Activated gamma-delta T cell treated with Interleukin-2 at 50 U/mL for 16 hours (primary cell): ENCODE measurements around the gene PSMB5.
"Not testable (repeated sequence)": the region's sequence is repeated elsewhere in the genome, so short reads cannot be mapped to it uniquely, and the experiment has no call there.

Source experiments
- DNase-seq: peaks from one replicate; pipeline ENCODE4 v3.0.0-alpha.2; 2020

PSMB5 gene

GRCh38 chr14:23043145-23043544 lies 8.4 kb upstream of the PSMB5 start:
- DNase-seq, result no peak

GRCh38 chr14:23042162-23042965 lies 7.7 kb upstream of the PSMB5 start, which contains the start of gene PSMB11:
TSS of gene PSMB11 (plus strand) at chr14:23042212. CDS start at chr14:23042226, 14 bp downstream.
- no peak for DNase-seq

DNA sequence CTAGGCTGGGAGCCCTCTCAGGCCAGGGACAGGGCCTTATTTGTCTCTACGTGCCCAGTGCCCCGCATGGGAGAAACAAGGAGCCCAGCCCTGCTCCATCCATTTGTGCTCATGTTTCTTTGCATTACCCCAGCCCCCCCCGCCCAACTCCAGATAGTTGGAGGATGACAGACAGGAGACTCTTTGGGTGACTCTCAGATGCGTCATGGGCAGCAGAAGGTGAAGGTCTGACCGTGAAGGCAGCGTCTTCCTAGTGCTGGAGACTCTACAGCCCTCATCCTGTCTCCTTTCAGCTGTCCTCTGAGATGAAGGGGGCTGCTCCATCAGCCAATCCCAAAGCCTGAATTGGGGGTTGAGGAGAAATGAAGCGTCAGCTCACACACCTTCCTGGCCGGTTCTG lies 7.0 kb upstream of the PSMB5 start:
- DNase-seq, result no peak

DNA sequence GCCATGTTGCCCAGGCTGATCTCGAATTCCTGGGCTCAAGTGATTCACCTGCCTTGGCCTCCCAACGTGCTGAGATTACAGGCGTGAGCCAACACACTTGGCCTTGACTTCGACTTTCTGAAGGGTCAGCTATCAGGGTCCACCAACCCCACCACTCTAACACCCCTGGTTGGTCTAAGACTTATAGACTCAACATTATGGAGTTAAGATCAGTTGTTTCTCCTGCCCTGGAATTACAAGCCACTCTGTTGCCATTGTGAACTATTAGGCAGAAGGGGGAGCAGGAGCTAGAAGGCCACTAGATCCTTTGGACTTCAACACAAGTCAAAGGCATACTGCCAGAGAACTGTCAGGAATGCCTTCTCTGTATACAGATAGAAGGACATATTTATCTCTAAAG lies 5.4 kb upstream of the PSMB5 start:
- no peak for DNase-seq

GRCh38 chr14:23035303-23036144 lies 824 bp upstream of the PSMB5 start:
- DNase-seq, result no peak

DNA sequence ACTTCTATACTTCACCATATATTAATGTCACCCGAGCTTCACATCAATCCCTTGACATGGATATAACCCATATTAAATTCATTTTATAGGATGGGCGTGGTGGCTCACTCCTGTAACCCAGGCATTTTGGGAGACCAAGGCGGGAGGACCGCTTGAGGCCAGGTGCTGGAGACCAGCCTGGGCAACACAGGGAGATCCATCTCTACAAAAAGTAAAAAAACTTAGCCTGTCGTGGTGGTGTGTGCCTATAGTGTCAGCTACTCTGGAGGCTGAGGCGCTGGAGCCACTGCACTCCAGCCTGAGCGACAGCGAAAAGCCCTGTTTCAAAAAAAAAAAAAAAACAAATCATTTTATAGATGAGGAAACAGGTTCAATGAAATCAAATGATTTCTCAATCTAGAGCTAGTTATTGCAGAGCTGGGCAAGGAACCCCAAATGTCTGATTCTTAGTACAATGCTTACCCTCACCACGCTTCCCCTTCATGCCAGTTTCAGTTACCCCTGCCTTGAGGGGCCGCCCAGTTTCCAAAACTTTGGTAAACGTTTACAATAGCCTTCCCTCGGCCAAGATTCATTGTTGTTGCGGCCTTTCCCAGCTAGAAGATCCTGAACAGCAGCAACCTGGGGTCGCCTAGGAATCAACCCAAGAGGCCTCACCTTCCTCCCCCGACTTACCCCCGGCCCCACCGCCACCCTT lies 751 bp downstream of the PSMB5 start:
- DNase-seq, result no peak

DNA sequence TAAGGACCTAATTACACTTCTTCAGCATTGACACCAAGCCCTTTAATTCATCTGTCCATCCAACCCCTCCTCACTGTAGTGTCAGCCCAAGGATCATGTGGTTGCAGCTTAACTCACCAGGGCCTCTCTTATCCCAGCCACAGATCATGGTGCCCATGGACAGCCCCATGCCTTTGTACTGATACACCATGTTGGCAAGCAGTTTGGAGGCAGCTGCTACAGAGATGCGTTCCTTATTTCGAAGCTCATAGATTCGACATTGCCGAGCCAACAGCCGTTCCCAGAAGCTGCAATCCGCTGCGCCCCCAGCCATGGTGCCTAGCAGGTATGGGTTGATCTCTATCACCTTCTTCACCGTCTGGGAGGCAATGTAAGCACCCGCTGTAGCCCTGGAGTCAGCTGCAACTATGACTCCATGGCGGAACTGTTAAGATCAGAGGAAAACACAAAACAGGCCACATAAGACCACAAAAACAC lies 1.4 kb downstream of the PSMB5 start:
- no peak for DNase-seq

DNA sequence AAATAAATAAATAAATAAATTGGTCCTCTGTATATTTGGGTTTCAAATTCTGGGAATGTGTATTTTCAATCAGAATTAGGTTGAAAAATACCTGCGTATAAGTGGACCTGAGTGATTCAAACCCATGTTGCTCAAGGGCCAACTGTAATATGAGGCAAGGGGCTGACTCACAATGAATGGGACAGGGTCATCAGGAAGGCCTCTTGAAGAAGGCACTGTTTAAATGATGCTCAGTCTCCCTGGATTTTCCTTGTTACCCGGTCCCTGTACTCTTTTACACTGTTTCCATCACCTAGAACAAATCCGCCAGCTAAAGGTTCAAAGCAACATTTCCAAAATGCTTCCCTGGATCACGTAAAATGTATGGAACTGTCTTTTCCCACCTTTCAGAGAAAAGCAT lies 3.8 kb downstream of the PSMB5 start:
- no peak for DNase-seq

DNA sequence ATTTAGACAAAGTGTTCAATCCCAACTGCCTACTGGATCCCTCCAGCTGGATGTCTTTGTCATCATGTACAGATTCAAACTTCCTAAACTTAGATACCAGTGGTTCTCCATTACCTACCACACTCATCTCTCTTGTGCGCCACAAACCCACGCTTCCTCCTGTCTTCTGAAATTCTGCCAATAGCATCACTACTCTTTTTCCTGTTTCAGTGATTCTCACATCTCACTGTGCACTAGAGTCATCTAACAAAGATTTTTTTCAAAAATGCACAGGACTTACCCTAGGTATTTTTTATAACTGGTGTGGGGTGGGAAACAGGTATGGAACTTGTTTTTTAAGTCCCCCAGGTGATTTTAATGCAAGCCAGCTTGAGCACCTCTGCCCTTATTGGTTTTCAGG lies 5.9 kb downstream of the PSMB5 start:
- DNase-seq, result no peak

- DNase-seq, result no peak
Observed at GRCh38 chr14:23025151-23025814, 9.4 kb downstream of the PSMB5 start.

- no peak for DNase-seq
Observed at GRCh38 chr14:23024612-23025075, 10.1 kb downstream of the PSMB5 start.

DNA sequence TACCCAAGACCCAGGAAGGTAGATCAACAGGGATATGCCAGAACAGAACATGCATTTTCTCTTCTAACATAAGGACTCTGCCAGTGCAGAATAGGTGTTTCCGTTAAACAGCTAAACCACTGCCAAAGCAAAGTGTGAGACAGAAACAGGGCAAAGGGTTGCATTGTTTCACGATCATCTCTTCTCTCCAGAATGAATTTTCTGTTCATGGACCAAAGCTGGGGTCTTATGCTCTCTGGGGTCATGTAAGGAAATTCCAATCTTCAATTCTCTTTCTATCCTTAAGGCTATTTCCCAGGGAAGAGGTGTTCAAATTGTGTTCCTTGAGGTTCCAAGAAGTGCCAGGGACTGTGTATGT lies 10.9 kb downstream of the PSMB5 start:
- DNase-seq, result no peak

DNA sequence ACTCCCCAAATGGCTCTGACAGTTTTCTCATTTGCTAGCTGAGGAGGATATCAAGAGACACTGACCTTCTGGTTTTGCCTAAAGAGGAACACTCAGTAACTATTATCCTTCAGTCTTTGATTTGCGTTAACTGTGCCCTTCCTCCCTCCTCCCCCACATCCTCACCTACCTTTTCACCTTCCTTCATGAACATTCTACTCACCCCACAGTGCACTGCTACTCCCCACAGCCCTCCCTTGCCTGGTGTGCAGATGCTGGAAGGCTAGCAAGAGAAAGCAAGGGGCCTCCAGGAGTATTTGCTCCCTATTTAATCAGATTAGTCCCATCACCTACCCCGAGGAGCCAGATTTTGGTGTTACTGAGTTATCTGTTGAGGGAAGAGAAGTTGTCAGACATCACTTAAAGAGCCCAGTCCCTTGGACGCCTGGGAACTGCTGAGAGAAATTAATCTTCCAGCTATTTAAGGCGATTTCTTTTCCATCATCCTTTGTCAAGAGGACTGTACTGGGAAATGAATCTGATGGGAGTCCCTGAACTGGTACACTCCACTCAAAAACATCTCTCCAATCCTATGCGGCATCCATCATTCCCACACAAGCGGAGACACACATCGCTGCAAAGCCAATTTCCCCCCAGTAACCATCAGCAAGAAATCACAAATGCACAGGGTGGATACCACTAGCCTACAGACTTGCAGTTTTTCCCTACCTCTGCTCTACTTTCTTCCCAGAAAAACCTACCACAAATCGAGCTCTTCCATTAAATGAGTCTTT lies 11.5 kb downstream of the PSMB5 start:
- DNase-seq, result no peak

- DNase-seq, result no peak
Observed at GRCh38 chr14:23021889-23022442, 12.7 kb downstream of the PSMB5 start.

DNA sequence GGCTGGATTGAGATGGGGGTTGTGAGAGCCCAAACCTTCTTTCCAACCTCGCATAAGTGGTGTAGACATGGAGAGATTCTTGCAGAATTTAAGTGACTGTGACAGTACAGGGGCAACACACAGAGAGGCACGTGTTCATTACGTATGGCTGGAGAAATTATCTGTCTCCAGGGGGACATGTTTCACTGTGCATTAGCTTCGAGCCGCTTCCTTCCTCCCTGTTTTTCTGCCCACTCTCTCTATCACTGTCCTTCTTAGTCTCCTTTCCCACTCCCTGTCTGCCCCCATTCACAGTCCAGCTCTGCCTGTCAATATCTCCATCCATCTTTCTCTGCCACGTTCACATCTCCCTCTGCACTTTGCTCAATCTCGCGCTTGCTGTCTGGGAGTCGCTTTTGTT lies 13.3 kb downstream of the PSMB5 start:
- no peak for DNase-seq

GRCh38 chr14:23020143-23021128 lies 14.3 kb downstream of the PSMB5 start:
- DNase-seq, result no peak

DNA sequence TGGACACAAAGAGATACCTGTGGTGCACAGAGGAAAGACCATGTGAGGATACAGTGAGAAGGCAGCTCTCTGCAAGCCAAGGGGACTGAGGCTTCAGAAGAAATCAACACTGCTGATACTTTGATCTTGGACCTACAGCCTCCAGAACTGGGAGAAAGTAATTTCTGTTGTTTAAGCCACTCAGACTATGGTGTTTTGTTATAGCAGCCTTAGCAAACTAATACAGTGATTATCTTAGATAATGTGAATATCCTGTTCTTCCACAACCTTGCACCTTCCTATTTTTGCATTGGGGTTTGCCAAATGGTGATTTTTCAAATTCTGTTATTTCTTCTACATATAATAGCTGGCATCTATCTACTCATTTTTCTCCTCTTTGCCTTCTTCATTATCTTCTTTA lies 16.6 kb downstream of the PSMB5 start:
- DNase-seq, result no peak

GRCh38 chr14:23017091-23017490 lies 17.6 kb downstream of the PSMB5 start:
- DNase-seq, result no peak

GRCh38 chr14:23015618-23016017 lies 19.1 kb downstream of the PSMB5 start:
- no peak for DNase-seq

DNA sequence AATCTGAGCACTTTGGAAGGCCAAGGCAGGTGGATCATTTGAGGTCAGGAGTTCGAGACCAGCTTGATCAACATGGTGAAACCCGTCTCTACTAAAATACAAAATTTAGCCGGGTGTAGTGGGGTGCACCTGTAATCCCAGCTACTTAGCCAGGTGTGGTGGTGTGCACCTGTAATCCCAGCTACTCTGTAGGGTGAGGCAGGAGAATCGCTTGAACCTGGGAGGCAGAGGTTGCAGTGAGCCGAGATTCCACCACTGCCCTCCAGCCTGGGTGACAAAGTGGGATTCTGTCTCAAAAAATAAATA lies 21.0 kb downstream of the PSMB5 start:
- not testable (repeated sequence) for DNase-seq
